GM12878 (cell line): Measurements from ENCODE around the gene REEP5. TPM values are rescaled to one million over a fixed set of nuclear protein-coding genes. Genes with fewer than 3 reads are reported as not detected.

Source experiments
- ATAC-seq: fragments of 200-7000 bp; cut with Tn5 transposase; 3 replicates; pipeline ENCODE4 v1.9.1; 2020; ENCODE audit warnings: mild to moderate bottlenecking, moderate library complexity
- BruUV-seq: library from RNA; stranded (reverse); fragments of 400-500 nt; replicated peaks from 2 replicates; lab custom pipeline; 2021; lab: Mats Ljungman, UMichigan
- CTCF ChIA-PET: fragments of 300-600 bp; sonication (Branson Sonifier 250); formaldehyde crosslinking; extraction: SDS; loops from one replicate; lab custom pipeline; 2021; ENCODE audit warnings: inconsistent platforms; lab: Yijun Ruan, JAX
- POLR2A ChIA-PET: fragments of 350-600 bp; formaldehyde crosslinking; extraction: SDS; loops from one replicate; lab custom pipeline; 2021; ENCODE audit warnings: inconsistent platforms; lab: Charles Lee
- RAD21 ChIA-PET: fragments of 300-600 bp; sonication (Branson Sonifier 250); formaldehyde crosslinking; loops from one replicate; lab custom pipeline; 2023; ENCODE audit warnings: antibody characterized with exemption; ENCODE audit not compliant: unreplicated experiment; lab: Charles Lee
- SMC1A ChIA-PET: fragments of 300-600 bp; sonication (Branson Sonifier 250); formaldehyde crosslinking; loops from one replicate; lab custom pipeline; 2023; ENCODE audit not compliant: unreplicated experiment, uncharacterized antibody; lab: Charles Lee
- DNase-seq: peaks from one replicate; pipeline ENCODE4 v3.0.0-alpha.2; 2011; ENCODE audit warnings: low read depth, low spot score
- FAIRE-seq: peaks from 3 replicates; lab custom pipeline; 2011; peaks lifted over from hg19 to GRCh38; lab: Jason Lieb, UNC
- H2AFZ ChIP-seq: 2 replicates; pipeline ENCODE4 v1.6.0; 2011; ENCODE audit warnings: low read depth, low read length, control low read depth; ENCODE audit not compliant: control insufficient read depth
- H3K27ac ChIP-seq: 2 replicates; pipeline ENCODE4 v1.5.1; 2011; ENCODE audit warnings: control low read depth; ENCODE audit not compliant: control insufficient read depth, insufficient read depth
- H3K27me3 ChIP-seq, 2 experiments: replicated peaks in 1 of 2; 2 replicates each; pipeline versions ENCODE4 v1.6.0 to v1.6.1; 2011; ENCODE audit warnings: low read length in 1 of 2; ENCODE audit not compliant: control insufficient read depth in 2 of 2, insufficient read depth in 2 of 2
- H3K36me3 ChIP-seq, 2 experiments: 2 replicates each; pipeline ENCODE4 v1.5.1; 2011; ENCODE audit warnings: low read length in 1 of 2; ENCODE audit not compliant: control insufficient read depth in 2 of 2, insufficient read depth in 2 of 2
- H3K4me1 ChIP-seq: 2 replicates; pipeline ENCODE4 v1.6.1; 2011; ENCODE audit warnings: mild to moderate bottlenecking, low read length, moderate library complexity, mixed read lengths; ENCODE audit not compliant: control insufficient read depth, insufficient read depth
- H3K4me2 ChIP-seq: 2 replicates; pipeline ENCODE4 v1.6.0; 2011; ENCODE audit warnings: control low read depth; ENCODE audit not compliant: control insufficient read depth, insufficient read depth
- H3K4me3 ChIP-seq: fragments of 200-600 bp; sonication (generic); 2 replicates; pipeline ENCODE4 v1.5.1; 2016
- H3K79me2 ChIP-seq: 2 replicates; pipeline ENCODE4 v1.6.0; 2011; ENCODE audit warnings: low read length; ENCODE audit not compliant: control insufficient read depth, insufficient read depth
- H3K9ac ChIP-seq: 2 replicates; pipeline ENCODE4 v1.8.0; 2011; ENCODE audit warnings: low read length, control low read depth, mixed read lengths; ENCODE audit not compliant: control insufficient read depth, insufficient read depth
- H3K9me3 ChIP-seq: replicated peaks from 3 replicates; pipeline ENCODE4 v1.5.1; 2011; ENCODE audit warnings: mild to moderate bottlenecking, low read length; ENCODE audit not compliant: control insufficient read depth, insufficient read depth
- H4K20me1 ChIP-seq: 2 replicates; pipeline ENCODE4 v1.6.0; 2011; ENCODE audit not compliant: control insufficient read depth, insufficient read depth
- CBFB ChIP-seq: IDR thresholded peaks from 2 replicates; pipeline ENCODE4 v1.6.1; 2016; ENCODE audit warnings: antibody characterized with exemption, low read depth
- MTA2 ChIP-seq: fragments of 450-650 bp; IDR thresholded peaks from 2 replicates; pipeline ENCODE4 v1.6.1; 2016; ENCODE audit warnings: low read depth, mild to moderate bottlenecking, moderate library complexity
- MYC ChIP-seq: IDR thresholded peaks from 2 replicates; pipeline ENCODE4 v1.6.1; 2011; ENCODE audit warnings: mild to moderate bottlenecking, low read length, moderate library complexity, inconsistent platforms; ENCODE audit not compliant: insufficient read depth, insufficient replicate concordance, insufficient read length, severe bottlenecking
- NBN ChIP-seq: fragments of 450-650 bp; IDR thresholded peaks from 2 replicates; pipeline ENCODE4 v1.6.1; 2016
- NFIC ChIP-seq: IDR thresholded peaks from 2 replicates; pipeline ENCODE4 v1.6.1; 2012; ENCODE audit warnings: low read depth, mild to moderate bottlenecking, inconsistent platforms, low read length, moderate library complexity
- PAX8 ChIP-seq: fragments of 450-650 bp; IDR thresholded peaks from 2 replicates; pipeline ENCODE4 v1.6.1; 2017; ENCODE audit warnings: mild to moderate bottlenecking, moderate library complexity
- RB1 ChIP-seq: fragments of 450-650 bp; formaldehyde crosslinking; IDR thresholded peaks from 2 replicates; pipeline ENCODE4 v1.6.1; 2017; ENCODE audit warnings: mild to moderate bottlenecking, borderline replicate concordance
- RUNX3 ChIP-seq: IDR thresholded peaks from 2 replicates; pipeline ENCODE4 v1.6.1; 2012; ENCODE audit warnings: low read length, inconsistent platforms
- SPI1 ChIP-seq: IDR thresholded peaks from 2 replicates; pipeline ENCODE4 v1.6.1; 2011; ENCODE audit warnings: low read depth, mild to moderate bottlenecking, low read length, moderate library complexity, borderline replicate concordance; ENCODE audit not compliant: insufficient read depth
- TAF1 ChIP-seq: IDR thresholded peaks from 2 replicates; pipeline ENCODE4 v1.6.1; 2011; ENCODE audit warnings: mild to moderate bottlenecking, low read depth, low read length, borderline replicate concordance
- TCF3 ChIP-seq: IDR thresholded peaks from 2 replicates; pipeline ENCODE4 v1.6.1; 2012; ENCODE audit warnings: low read depth, mild to moderate bottlenecking, low read length, borderline replicate concordance; ENCODE audit not compliant: insufficient read depth
- ZBTB40 ChIP-seq: fragments of 450-650 bp; IDR thresholded peaks from 2 replicates; pipeline ENCODE4 v1.6.1; 2016; ENCODE audit warnings: mild to moderate bottlenecking, moderate library complexity, borderline replicate concordance
- WGBS: methylation state at CpG from one replicate; pipeline ENCODE4 v1.1.6; 2016; ENCODE audit warnings: low lambda C conversion rate; ENCODE audit not compliant: insufficient replicate concordance, insufficient coverage; ENCODE audit errors: missing lambda C conversion rate; 5-methylcytosine and 5-hydroxymethylcytosine counted together
- in situ Hi-C: fragments of 300-500 bp; cut with MboI; formaldehyde crosslinking; loops from 9 replicates; pipeline ENCODE4 v1.14.3; 2018; ENCODE audit warnings: mixed read lengths
- intact Hi-C: fragments of 100-400 bp; cut with micrococcal nuclease; formaldehyde crosslinking; loops from one replicate; pipeline ENCODE4 v1.14.2; 2022; ENCODE audit not compliant: unreplicated experiment
- polyA plus RNA-seq, 11 experiments: library from polyadenylated mRNA; depleted of rRNA in 4 of 11; unstranded in 6 of 11; stranded (reverse) in 5 of 11; fragments of >200 nt; fragmentation: Nextera tagmentation in 4 of 11; fragmentation: Illumina TruSeq in 1 of 11; extraction: Ambion mirVana in 4 of 11; extraction: Trizol in 1 of 11; gene quantifications; 1 replicate in 1 of 11; 2 replicates in 10 of 11; pipeline versions ENCODE4 v1.2.1 to v1.2.3, GENCODE V29; 2011 to 2016; ENCODE audit warnings: inconsistent platforms in 2 of 11, missing spikeins in 2 of 11, low read depth in 1 of 11
- total RNA-seq, 4 experiments: library from RNA; depleted of rRNA in 3 of 4; stranded (reverse); fragments of >200 nt in 3 of 4; fragmentation: Illumina TruSeq in 1 of 4; extraction: Trizol in 1 of 4; gene quantifications; 2 replicates each; pipeline versions ENCODE4 v1.2.1 to v1.2.3, GENCODE V29; 2013 to 2021
- TF ChIP-seq, protein P1 (sequence below): IDR thresholded peaks from 2 replicates; pipeline ENCODE4 v1.6.1; 2012; ENCODE audit warnings: low read length, inconsistent platforms

Gene REEP5
- total and polyA plus RNA-seq, 10 of the 15 experiments (the other 5 are each of a cell fraction or from before 2014, with no cell fraction given) = 30.5 to 211 (median 113) TPM

GRCh38 chr5:112929336-112930081 is 7.5 kb upstream of the REEP5 start:
- Histone ChIP-seq H3K27me3 (no peaks in the 10 kb centered on the region), H3K9ac (peak overlapping the region; percentile 68), H3K4me1 (peaks cover 59% of the 10 kb centered on the region), H3K36me3 (no peaks in the 10 kb centered on the region), H3K27ac (peak overlapping the region; percentile 85), H3K79me2 (peaks cover 10% of the 10 kb centered on the region), H3K4me2 (peak overlapping the region; percentile 100), H4K20me1 (no peaks in the 10 kb centered on the region), H3K4me3 (peak overlapping the region; percentile 55), H2AFZ (peak overlapping the region; percentile 83), H3K9me3 (peaks cover 5% of the 10 kb centered on the region)
- FAIRE-seq (no peak), DNase-seq (peak; percentile 79), ATAC-seq (peak; percentile 80)
- ChIA-PET SMC1A (interaction anchor here (0.7 to 4.0 kb wide), 6 partner anchors 28 to 245 kb away, joined by 3 to 15 read pairs (median 3); partner anchors contain the start of gene DCP2), CTCF (interaction anchor here (0.8 to 1.6 kb wide), 4 partner anchors 11 to 42 kb away, joined by 3 to 5 read pairs (median 4); no protein-coding TSS in a partner anchor), RAD21 (interaction anchor here (0.9 to 1.1 kb wide), 5 partner anchors 13 to 69 kb away, joined by 3 to 5 read pairs (median 3); partner anchors contain the start of genes DCP2 and SRP19), POLR2A (interaction anchor here (0.6 to 1.3 kb wide), 5 partner anchors 23 to 407 kb away, joined by 3 to 9 read pairs (median 8); no protein-coding TSS in a partner anchor)
- in situ Hi-C loops (loop anchor here (5.0 kb wide), 1 partner anchor 38 kb away; no protein-coding TSS in a partner anchor), intact Hi-C loops (loop anchor here (1.0 kb wide), 3 partner anchors 7 to 35 kb away; partner anchors contain the start of gene REEP5)
- 0% methylated on average over 4 of the region's 4 CpGs for WGBS
- no TSS peak for BruUV-seq
- TF ChIP-seq PAX8 = no peak
- TF ChIP-seq NFIC = peak; percentile 65
- no peak for TF ChIP-seq MTA2
- no peak for TF ChIP-seq NBN
- peak; percentile 23 for TF ChIP-seq SPI1
- TF ChIP-seq TCF3 = peak; percentile 76; the same call in 1 of the 2 replicates
- peak; percentile 72 for TF ChIP-seq RUNX3
- no peak for TF ChIP-seq MYC
- TF ChIP-seq TAF1 = no peak
- TF ChIP-seq, protein P1, sequence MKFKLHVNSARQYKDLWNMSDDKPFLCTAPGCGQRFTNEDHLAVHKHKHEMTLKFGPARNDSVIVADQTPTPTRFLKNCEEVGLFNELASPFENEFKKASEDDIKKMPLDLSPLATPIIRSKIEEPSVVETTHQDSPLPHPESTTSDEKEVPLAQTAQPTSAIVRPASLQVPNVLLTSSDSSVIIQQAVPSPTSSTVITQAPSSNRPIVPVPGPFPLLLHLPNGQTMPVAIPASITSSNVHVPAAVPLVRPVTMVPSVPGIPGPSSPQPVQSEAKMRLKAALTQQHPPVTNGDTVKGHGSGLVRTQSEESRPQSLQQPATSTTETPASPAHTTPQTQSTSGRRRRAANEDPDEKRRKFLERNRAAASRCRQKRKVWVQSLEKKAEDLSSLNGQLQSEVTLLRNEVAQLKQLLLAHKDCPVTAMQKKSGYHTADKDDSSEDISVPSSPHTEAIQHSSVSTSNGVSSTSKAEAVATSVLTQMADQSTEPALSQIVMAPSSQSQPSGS = no peak
- 0 out of 2 replicates have a peak, but pooled peaks have one; percentile 15 for TF ChIP-seq CBFB
- TF ChIP-seq RB1 = no peak
- no peak for TF ChIP-seq ZBTB40
